ENCODE data around the gene ZSCAN5C. TPM values are rescaled to one million over a fixed set of nuclear protein-coding genes. Genes with fewer than 3 reads are reported as not detected.

ZSCAN5C gene
- total and polyA plus RNA-seq, 2 of the 8 experiments (the other 6 are each of a cell fraction or from before 2014, with no cell fraction given) = not detected

GRCh38 chr19:56209091-56209490 lies 7.0 kb downstream of the ZSCAN5C start (continued):
- no peak for TF ChIP-seq CHD7 (IDR thresholded peaks at IDR 0.05; ENCODE audit: insufficient replicate concordance, low read length)
- TF ChIP-seq POLR2AphosphoS5 (IDR thresholded peaks at IDR 0.05; ENCODE audit: low read depth, low read length) = no peak
- no peak for TF ChIP-seq CREB1 (IDR thresholded peaks at IDR 0.05)
- no peak for TF ChIP-seq YY1 (IDR thresholded peaks at IDR 0.05; ENCODE audit: low read depth, low read length)
- TF ChIP-seq RAD21 (IDR thresholded peaks at IDR 0.05 in 1 of 2, conservative IDR thresholded peaks at IDR 0.05 in 1 of 2; ENCODE audit: low read depth in 2 of 2, low read length in 2 of 2) = no peak
- TF ChIP-seq BCL11A (IDR thresholded peaks at IDR 0.05; ENCODE audit: low read depth in 2 of 2, low read length in 2 of 2) = no peak
- no peak for TF ChIP-seq GABPA (IDR thresholded peaks at IDR 0.05; ENCODE audit: borderline replicate concordance, insufficient read depth, low read length)
- no peak for TF ChIP-seq CBX5 (IDR thresholded peaks at IDR 0.05; ENCODE audit: low read depth, low read length)

Data from H1 (cell line).